CD4-positive, alpha-beta memory T cell (primary cell): Measurements from ENCODE around the gene FXYD3. TPM values are rescaled to one million over a fixed set of nuclear protein-coding genes. Genes with fewer than 3 reads are reported as not detected.

Source experiments
- CTCF ChIA-PET: fragments of 350-600 bp; sonication (Branson Sonifier 250); formaldehyde crosslinking; loops from one replicate; lab custom pipeline; 2021; ENCODE audit warnings: inconsistent platforms; ENCODE audit not compliant: partially characterized antibody; lab: Charles Lee
- POLR2A ChIA-PET: fragments of 350-600 bp; sonication (Branson Sonifier 250); formaldehyde crosslinking; loops from one replicate; lab custom pipeline; 2021; ENCODE audit not compliant: partially characterized antibody; lab: Charles Lee
- DNase-seq, 5 donors: peaks; one replicate each; pipeline versions ENCODE4 v3.0.0 to v3.0.0-alpha.2; 2020 to 2022; ENCODE audit warnings: mixed read lengths in 1 of 5
- H3K27ac ChIP-seq: one replicate; pipeline ENCODE4 v1.7.0; 2013; ENCODE audit warnings: low read depth, low read length
- H3K27me3 ChIP-seq: 2 replicates; pipeline ENCODE4 v1.7.0; 2013; ENCODE audit warnings: mild to moderate bottlenecking, low read length, moderate library complexity; ENCODE audit not compliant: insufficient read depth
- H3K36me3 ChIP-seq: 2 replicates; pipeline ENCODE4 v1.7.0; 2013; ENCODE audit warnings: mild to moderate bottlenecking, low read length, moderate library complexity; ENCODE audit not compliant: insufficient read depth
- H3K4me1 ChIP-seq: 2 replicates; pipeline ENCODE4 v1.7.0; 2013; ENCODE audit warnings: mild to moderate bottlenecking, low read length, moderate library complexity; ENCODE audit not compliant: insufficient read depth
- H3K4me3 ChIP-seq, 2 donors: one replicate each; pipeline ENCODE4 v1.7.0; 2013; ENCODE audit warnings: low read length in 2 of 2, mild to moderate bottlenecking in 1 of 2
- H3K9me3 ChIP-seq, 2 donors: one replicate each; pipeline ENCODE4 v1.7.0; 2013; ENCODE audit warnings: low read length in 2 of 2, control low read depth in 1 of 2; ENCODE audit not compliant: control insufficient read depth in 1 of 2
- H3K27ac Mint-ChIP-seq, 7 donors: one replicate each; pipeline ENCODE4 v1.8.0; 2020 to 2021; ENCODE audit warnings: mixed read lengths in 7 of 7, mild to moderate bottlenecking in 6 of 7, inconsistent platforms in 3 of 7, moderate library complexity in 3 of 7
- H3K27me3 Mint-ChIP-seq, 2 donors: one replicate each; pipeline ENCODE4 v1.8.0; 2020 to 2021; ENCODE audit warnings: mixed read lengths in 2 of 2
- H3K36me3 Mint-ChIP-seq, 2 donors: one replicate each; pipeline ENCODE4 v1.8.0; 2020 to 2021; ENCODE audit warnings: mixed read lengths in 2 of 2, inconsistent platforms in 1 of 2, mild to moderate bottlenecking in 1 of 2
- H3K4me1 Mint-ChIP-seq, 4 donors: one replicate each; pipeline ENCODE4 v1.8.0; 2020 to 2021; ENCODE audit warnings: mixed read lengths in 4 of 4, mild to moderate bottlenecking in 1 of 4
- H3K4me3 Mint-ChIP-seq, 8 donors: one replicate each; pipeline ENCODE4 v1.8.0; 2020 to 2021; ENCODE audit warnings: mixed read lengths in 8 of 8, mild to moderate bottlenecking in 7 of 8, moderate library complexity in 6 of 8, inconsistent platforms in 3 of 8
- H3K9me3 Mint-ChIP-seq, 8 donors: one replicate each; pipeline ENCODE4 v1.8.0; 2020 to 2021; ENCODE audit warnings: mixed read lengths in 8 of 8, mild to moderate bottlenecking in 5 of 8, inconsistent platforms in 3 of 8, moderate library complexity in 1 of 8
- intact Hi-C: fragments of 100-400 bp; cut with micrococcal nuclease; formaldehyde crosslinking; loops from one replicate; pipeline ENCODE4 v1.15.1; 2023
- polyA plus RNA-seq, 2 donors: library from polyadenylated mRNA; unstranded; fragments of 300-500 nt; fragmentation: Illumina TruSeq; gene quantifications; one replicate each; pipeline ENCODE4 v1.2.3, GENCODE V29; 2021
- total RNA-seq, 2 experiments: library from RNA; stranded (reverse); gene quantifications; one replicate each; pipeline ENCODE4 v1.2.3, GENCODE V29; 2021

The FXYD3 gene
- total and polyA plus RNA-seq, 4 experiments from 2014 or later: not detected

GRCh38 chr19:35160629-35161433 lies 45.2 kb downstream of the FXYD3 start:
- H3K27me3 ChIP-seq: no peaks in the 10 kb centered on the region
- H3K4me1 ChIP-seq: peaks cover 73% of the 10 kb centered on the region
- Mint-ChIP-seq H3K27ac (peak overlapping the region; percentile 57 to 97 (median 82)), H3K4me1 (peaks cover 31 to 85% (median 60%) of the 10 kb centered on the region in 4 donors), H3K9me3 (peaks cover 0 to 17% (median 5%) of the 10 kb centered on the region in 8 donors), H3K4me3 (peak overlapping the region in 3 of 8 donors; percentile 11 to 15 (median 11)), H3K27me3 (no peaks in the 10 kb centered on the region), H3K36me3 (peaks cover 92% of the 10 kb centered on the region in 2 donors)
- H3K9me3 ChIP-seq: peaks cover 0 to 3% of the 10 kb centered on the region in 2 donors
- CTCF ChIA-PET: interaction anchor here (0.9 kb wide), 1 partner anchor 19 kb away, joined by 4 read pairs; the partner anchor contains the start of gene FXYD7
- no peak overlapping the region for H3K4me3 ChIP-seq
- H3K27ac ChIP-seq: no peak overlapping the region
- POLR2A ChIA-PET: interaction anchor here (1.3 to 10.5 kb wide), 4 partner anchors 13 to 103 kb away, joined by 3 to 140 read pairs (median 18); partner anchors contain the start of gene FXYD7
- peaks cover 90% of the 10 kb centered on the region for H3K36me3 ChIP-seq
- intact Hi-C loops: no loop called here
- DNase-seq: no peak

GRCh38 chr19:35161434-35161743 lies 45.8 kb downstream of the FXYD3 start:
- Histone ChIP-seq H3K4me1 (peaks cover 70% of the 10 kb centered on the region), H3K27ac (no peak overlapping the region), H3K36me3 (peaks cover 95% of the 10 kb centered on the region), H3K9me3 (peaks cover 0 to 8% of the 10 kb centered on the region in 2 donors), H3K4me3 (no peak overlapping the region), H3K27me3 (no peaks in the 10 kb centered on the region)
- Mint-ChIP-seq H3K4me1 (peaks cover 27 to 81% (median 57%) of the 10 kb centered on the region in 4 donors), H3K27me3 (no peaks in the 10 kb centered on the region), H3K36me3 (peaks cover 92 to 93% of the 10 kb centered on the region in 2 donors), H3K4me3 (peak overlapping the region in 1 of 8 donors; percentile 43), H3K27ac (peak overlapping the region; percentile 50 to 97 (median 82)), H3K9me3 (peaks cover 0 to 22% (median 10%) of the 10 kb centered on the region in 8 donors)
- intact Hi-C loops: no loop called here
- no peak for DNase-seq
- CTCF ChIA-PET: interaction anchor here (0.9 to 1.4 kb wide), 2 partner anchors 19 to 28 kb away, joined by 3 to 4 read pairs; partner anchors contain the start of gene FXYD7
- POLR2A ChIA-PET: interaction anchor here (1.3 to 10.5 kb wide), 5 partner anchors 8 to 102 kb away, joined by 3 to 140 read pairs (median 12); partner anchors contain the start of gene FXYD7

GRCh38 chr19:35162471-35163326 lies 47.1 kb downstream of the FXYD3 start:
- H3K4me1 ChIP-seq: peaks cover 70% of the 10 kb centered on the region

GRCh38 chr19:35164418-35164817 lies 48.8 kb downstream of the FXYD3 start:
- CTCF ChIA-PET: interaction anchor here (2.0 kb wide), 1 partner anchor 23 kb away, joined by 11 read pairs; no protein-coding TSS in a partner anchor
- Mint-ChIP-seq H3K4me3 (no peak overlapping the region), H3K27me3 (no peaks in the 10 kb centered on the region)

More at GRCh38 chr19:35162471-35163326, 47.1 kb downstream of the FXYD3 start:
- no peak overlapping the region for H3K27ac ChIP-seq
- CTCF ChIA-PET: interaction anchor here (0.6 to 2.0 kb wide), 5 partner anchors 9 to 76 kb away, joined by 3 to 11 read pairs (median 3); no protein-coding TSS in a partner anchor
- POLR2A ChIA-PET: interaction anchor here (0.8 to 10.5 kb wide), 6 partner anchors 9 to 49 kb away, joined by 3 to 140 read pairs (median 10); partner anchors contain the start of gene FXYD7
- no peak overlapping the region for H3K4me3 ChIP-seq
- peaks cover 92% of the 10 kb centered on the region for H3K36me3 ChIP-seq
- intact Hi-C loops: no loop called here
- peaks cover 0 to 8% of the 10 kb centered on the region in 2 donors for H3K9me3 ChIP-seq
- Mint-ChIP-seq H3K4me3 (peak overlapping the region in 1 of 8 donors; percentile 15), H3K9me3 (peaks cover 0 to 26% (median 13%) of the 10 kb centered on the region in 8 donors), H3K4me1 (peaks cover 31 to 81% (median 61%) of the 10 kb centered on the region in 4 donors), H3K27ac (peak overlapping the region; percentile 36 to 88 (median 70)), H3K27me3 (no peaks in the 10 kb centered on the region), H3K36me3 (peaks cover 96% of the 10 kb centered on the region in 2 donors)
- DNase-seq: no peak
- H3K27me3 ChIP-seq: no peaks in the 10 kb centered on the region

GRCh38 chr19:35165200-35166058 lies 49.8 kb downstream of the FXYD3 start:
- intact Hi-C loops: no loop called here
- Mint-ChIP-seq H3K36me3 (peaks cover 84 to 92% of the 10 kb centered on the region in 2 donors), H3K27me3 (no peaks in the 10 kb centered on the region), H3K9me3 (peaks cover 0 to 26% (median 13%) of the 10 kb centered on the region in 8 donors), H3K4me1 (peaks cover 32 to 85% (median 59%) of the 10 kb centered on the region in 4 donors), H3K27ac (peak overlapping the region; percentile 7 to 87 (median 58)), H3K4me3 (peak overlapping the region in 4 of 8 donors; percentile 25 to 59 (median 48))
- peaks cover 73% of the 10 kb centered on the region for H3K4me1 ChIP-seq
- POLR2A ChIA-PET: interaction anchor here (1.3 to 16.0 kb wide), 4 partner anchors 7 to 71 kb away, joined by 3 to 140 read pairs (median 55); partner anchors contain the start of gene FXYD5
- CTCF ChIA-PET: interaction anchor here (1.7 to 2.0 kb wide), 2 partner anchors 12 to 41 kb away, joined by 4 to 6 read pairs; no protein-coding TSS in a partner anchor
- no peak for DNase-seq
- no peaks in the 10 kb centered on the region for H3K27me3 ChIP-seq
- H3K4me3 ChIP-seq: no peak overlapping the region
- H3K27ac ChIP-seq: no peak overlapping the region
- peaks cover 0 to 8% of the 10 kb centered on the region in 2 donors for H3K9me3 ChIP-seq
- H3K36me3 ChIP-seq: peaks cover 79% of the 10 kb centered on the region

More at GRCh38 chr19:35164418-35164817, 48.8 kb downstream of the FXYD3 start:
- peak overlapping the region in 6 of 7 donors; percentile 35 to 82 (median 66) for H3K27ac Mint-ChIP-seq
- peaks cover 0 to 26% (median 13%) of the 10 kb centered on the region in 8 donors for H3K9me3 Mint-ChIP-seq
- POLR2A ChIA-PET: no interaction called here
- intact Hi-C loops: no loop called here
- H3K36me3 Mint-ChIP-seq: peaks cover 90 to 91% of the 10 kb centered on the region in 2 donors
- H3K4me1 ChIP-seq: peaks cover 70% of the 10 kb centered on the region
- peaks cover 30 to 81% (median 57%) of the 10 kb centered on the region in 4 donors for H3K4me1 Mint-ChIP-seq
- H3K27ac ChIP-seq: no peak overlapping the region
- H3K9me3 ChIP-seq: peaks cover 0 to 8% of the 10 kb centered on the region in 2 donors
- peaks cover 78% of the 10 kb centered on the region for H3K36me3 ChIP-seq
- H3K4me3 ChIP-seq: no peak overlapping the region
- no peak for DNase-seq
- H3K27me3 ChIP-seq: no peaks in the 10 kb centered on the region
